ENCODE measurements around the gene HSPA9. TPM values are rescaled to one million over a fixed set of nuclear protein-coding genes. Genes with fewer than 3 reads are reported as not detected.

The HSPA9 gene
- total and polyA plus RNA-seq, 9 of the 15 experiments (the other 6 are each of a cell fraction or from before 2014, with no cell fraction given) = 195 to 583 (median 514) TPM

DNA sequence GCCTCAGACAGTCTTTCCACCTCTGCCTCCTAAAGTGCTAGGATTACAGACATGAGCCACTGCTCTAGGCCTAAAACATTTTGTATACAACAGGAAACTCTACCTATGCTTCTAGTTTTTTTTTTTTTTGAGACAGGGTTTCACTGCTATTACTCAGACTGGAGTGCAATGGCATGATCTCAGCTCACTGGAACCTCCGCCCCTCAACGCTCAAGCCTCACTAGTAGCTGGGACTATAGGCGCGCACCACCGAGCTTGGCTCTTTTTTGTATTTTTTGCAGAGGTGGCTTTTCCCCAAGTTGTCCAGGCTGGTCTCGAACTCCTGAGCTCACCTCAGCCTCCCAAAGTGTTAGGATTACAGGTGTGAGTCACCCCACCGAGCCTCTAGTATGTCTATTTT, 5.4 kb downstream of the HSPA9 start (continued):
- TF ChIP-seq, protein P1, sequence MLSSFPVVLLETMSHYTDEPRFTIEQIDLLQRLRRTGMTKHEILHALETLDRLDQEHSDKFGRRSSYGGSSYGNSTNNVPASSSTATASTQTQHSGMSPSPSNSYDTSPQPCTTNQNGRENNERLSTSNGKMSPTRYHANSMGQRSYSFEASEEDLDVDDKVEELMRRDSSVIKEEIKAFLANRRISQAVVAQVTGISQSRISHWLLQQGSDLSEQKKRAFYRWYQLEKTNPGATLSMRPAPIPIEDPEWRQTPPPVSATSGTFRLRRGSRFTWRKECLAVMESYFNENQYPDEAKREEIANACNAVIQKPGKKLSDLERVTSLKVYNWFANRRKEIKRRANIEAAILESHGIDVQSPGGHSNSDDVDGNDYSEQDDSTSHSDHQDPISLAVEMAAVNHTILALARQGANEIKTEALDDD (IDR thresholded peaks at IDR 0.05) = no peak
- no peak for TF ChIP-seq MTF1 (CRISPR knock-in tag; IDR thresholded peaks at IDR 0.05; ENCODE audit: borderline replicate concordance)
- no peak for TF ChIP-seq ZNF12 (CRISPR knock-in tag; IDR thresholded peaks at IDR 0.05)
- TF ChIP-seq KAT2B (IDR thresholded peaks at IDR 0.05; ENCODE audit: low read depth, low read length) = no peak
- TF ChIP-seq ARID1B (IDR thresholded peaks at IDR 0.05) = no peak
- TF ChIP-seq RCOR1 (IDR thresholded peaks at IDR 0.05; ENCODE audit: borderline replicate concordance in 1 of 2, low read depth in 2 of 2, low read length in 2 of 2) = no peak
- no peak for TF ChIP-seq ZNF23 (CRISPR knock-in tag; IDR thresholded peaks at IDR 0.05)
- TF ChIP-seq PURB (CRISPR knock-in tag; IDR thresholded peaks at IDR 0.05; ENCODE audit: low read depth) = no peak
- no peak for TF ChIP-seq BCOR (IDR thresholded peaks at IDR 0.05)
- TF ChIP-seq PML (IDR thresholded peaks at IDR 0.05; ENCODE audit: low read length) = 0 out of 2 replicates have a peak, but pooled peaks have one; percentile 3
- TF ChIP-seq POLR2AphosphoS5 (IDR thresholded peaks at IDR 0.05; ENCODE audit: control insufficient read depth, insufficient read depth, low read depth, low read length) = 0 out of 2 replicates have a peak, but pooled peaks have one; percentile 39

All from K562 (cell line).